ENCODE measurements around the gene ABHD17C.

Gene ABHD17C

GRCh38 chr15:80727596-80727995 lies 32.5 kb downstream of the ABHD17C start:
- in situ Hi-C loops (cut with HindIII; ENCODE audit: low sequenced_read_pairs) = no loop called here

- in situ Hi-C loops (cut with HindIII; ENCODE audit: low sequenced_read_pairs) = no loop called here
Measured at GRCh38 chr15:80730387-80730786, 35.3 kb downstream of the ABHD17C start.

GRCh38 chr15:80730926-80731325 lies 35.8 kb downstream of the ABHD17C start:
- in situ Hi-C loops (cut with HindIII; ENCODE audit: low sequenced_read_pairs) = no loop called here

- in situ Hi-C loops (cut with HindIII; ENCODE audit: low sequenced_read_pairs) = no loop called here
Measured at GRCh38 chr15:80732167-80732566, 37.1 kb downstream of the ABHD17C start.

- in situ Hi-C loops (cut with HindIII; ENCODE audit: low sequenced_read_pairs) = no loop called here
Measured at GRCh38 chr15:80732818-80733217, 37.7 kb downstream of the ABHD17C start.

DNA sequence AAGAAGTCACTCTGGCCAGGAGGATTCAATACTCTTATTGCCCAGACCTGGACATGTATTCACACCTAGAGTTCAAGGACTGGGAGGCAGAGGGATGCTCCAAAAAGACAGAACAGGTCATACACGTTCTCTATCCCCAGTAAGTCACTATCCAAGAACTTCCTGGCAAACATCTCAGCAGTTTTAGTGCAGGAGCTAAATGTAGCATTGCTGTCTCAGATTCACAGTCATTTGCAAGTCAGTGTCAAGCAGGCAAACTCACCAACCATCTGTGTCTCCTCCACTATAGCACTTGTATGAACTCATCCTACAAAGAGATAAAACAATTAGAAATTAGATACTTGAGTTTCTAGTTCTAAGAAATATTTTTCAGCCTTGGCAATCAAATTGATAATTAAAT lies 38.4 kb downstream of the ABHD17C start:
- in situ Hi-C loops (cut with HindIII; ENCODE audit: low sequenced_read_pairs) = no loop called here

DNA sequence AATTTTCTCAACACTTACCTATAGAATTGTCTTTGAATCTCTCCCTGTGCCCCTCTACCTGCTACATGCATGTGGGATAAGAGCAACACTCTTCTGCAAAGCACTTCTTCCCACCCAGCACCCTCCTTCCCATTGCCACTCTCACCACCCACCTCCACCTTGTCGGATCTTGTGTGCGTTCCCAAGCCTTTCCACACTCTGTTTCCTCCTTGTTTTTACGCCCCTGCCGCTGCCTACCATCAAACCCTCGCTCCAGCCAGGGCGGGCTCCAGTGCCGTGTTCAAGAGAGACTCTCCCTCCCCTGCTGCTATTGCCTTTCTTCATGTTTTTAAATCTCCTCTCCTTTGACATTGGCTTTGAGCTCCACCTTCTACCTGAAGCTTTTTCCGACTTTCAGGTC lies 40.2 kb downstream of the ABHD17C start:
- in situ Hi-C loops (cut with HindIII; ENCODE audit: low sequenced_read_pairs) = no loop called here

DNA sequence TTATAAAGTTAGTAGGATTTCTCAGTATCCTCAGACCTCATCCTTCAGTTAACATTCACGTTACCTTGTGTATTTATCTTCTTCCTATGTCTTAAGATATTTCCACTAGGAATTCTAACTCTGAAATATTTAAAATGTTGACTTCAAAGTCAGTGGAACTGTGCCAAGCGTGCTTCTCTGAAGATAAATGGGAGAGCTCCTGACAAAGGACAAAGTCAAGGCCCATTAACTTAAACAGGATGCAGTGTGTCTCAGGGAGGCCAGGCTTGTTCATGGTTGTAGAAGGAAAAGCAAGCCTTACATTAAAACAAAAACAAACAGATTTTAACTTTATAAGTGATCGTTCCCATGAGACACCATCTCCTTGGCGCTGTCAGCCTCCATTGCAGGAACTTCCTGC lies 41.5 kb downstream of the ABHD17C start:
- in situ Hi-C loops (cut with HindIII; ENCODE audit: low sequenced_read_pairs) = no loop called here

DNA sequence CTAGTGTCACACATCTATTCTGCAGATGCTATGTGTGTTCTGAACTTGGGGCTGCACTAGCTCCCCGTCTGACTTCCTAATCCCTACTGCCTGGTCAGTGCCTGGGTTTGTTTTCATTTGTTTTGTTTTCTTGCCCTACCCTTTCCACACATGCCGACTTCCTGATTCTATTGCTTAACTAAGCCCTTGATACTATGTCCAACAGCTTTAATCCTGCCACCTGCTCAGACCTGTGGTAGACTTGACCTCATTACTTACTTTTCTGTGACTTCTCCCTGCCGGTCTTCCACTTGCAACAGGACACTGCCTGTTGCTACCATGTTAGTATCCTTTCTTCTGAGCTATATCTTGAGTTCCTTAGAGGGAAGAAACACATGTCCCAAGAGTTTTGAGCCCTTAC lies 44.8 kb downstream of the ABHD17C start:
- in situ Hi-C loops (cut with HindIII; ENCODE audit: low sequenced_read_pairs) = no loop called here

- in situ Hi-C loops (cut with HindIII; ENCODE audit: low sequenced_read_pairs) = no loop called here
Measured at GRCh38 chr15:80742081-80742480, 47.0 kb downstream of the ABHD17C start.

DNA sequence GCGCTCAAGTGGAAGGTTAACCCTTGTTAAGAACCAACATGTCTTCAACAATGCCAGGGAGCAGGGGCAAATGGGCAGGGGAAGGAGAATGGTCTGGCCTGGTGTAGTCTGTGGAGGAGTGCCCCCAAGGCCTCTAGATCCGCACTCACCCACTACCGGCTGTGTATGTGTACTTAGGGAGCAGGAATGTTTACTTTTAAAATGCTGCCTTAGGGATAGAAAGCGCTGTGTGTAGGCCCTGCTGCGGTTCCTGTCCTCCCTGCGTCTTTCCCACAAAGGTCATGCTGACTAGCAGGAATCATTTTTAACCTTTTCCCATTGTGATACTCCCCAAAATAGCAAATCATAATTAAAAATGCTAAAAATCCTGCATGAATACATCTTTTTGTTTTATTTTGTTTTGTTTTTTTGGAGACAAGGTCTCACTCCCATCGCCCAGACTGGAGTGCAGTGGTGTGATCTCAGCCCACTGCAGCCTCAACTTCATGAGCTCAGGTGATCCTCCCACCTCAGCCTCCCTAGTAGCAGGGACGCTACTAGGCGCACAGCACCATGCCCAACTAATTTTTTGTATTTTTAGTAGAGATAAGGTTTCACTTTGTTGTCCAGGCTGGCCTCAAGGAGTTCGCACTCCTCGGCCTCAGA lies 48.2 kb downstream of the ABHD17C start:
- in situ Hi-C loops (cut with HindIII; ENCODE audit: low sequenced_read_pairs) = no loop called here

GRCh38 chr15:80744415-80744814 lies 49.3 kb downstream of the ABHD17C start:
- in situ Hi-C loops (cut with HindIII; ENCODE audit: low sequenced_read_pairs) = no loop called here

DNA sequence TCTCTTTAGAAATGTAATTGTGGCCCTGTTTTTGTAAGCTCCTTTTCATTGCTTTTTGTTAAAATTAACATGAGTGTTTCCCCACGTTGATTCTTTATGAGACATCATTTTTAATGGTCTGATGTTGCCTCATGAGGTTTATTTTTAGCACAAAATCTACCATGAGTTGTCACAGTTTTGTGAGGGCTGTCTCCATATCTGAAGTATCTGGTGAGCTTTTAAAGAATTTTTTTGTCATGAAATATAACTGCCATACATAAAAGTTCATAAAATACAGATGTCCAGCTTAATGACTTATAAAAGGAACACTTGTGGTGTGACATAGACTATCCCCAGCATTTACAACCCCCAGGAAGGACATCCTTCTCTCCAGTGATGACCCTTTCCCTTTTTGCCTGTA lies 49.7 kb downstream of the ABHD17C start:
- in situ Hi-C loops (cut with HindIII; ENCODE audit: low sequenced_read_pairs) = no loop called here

DNA sequence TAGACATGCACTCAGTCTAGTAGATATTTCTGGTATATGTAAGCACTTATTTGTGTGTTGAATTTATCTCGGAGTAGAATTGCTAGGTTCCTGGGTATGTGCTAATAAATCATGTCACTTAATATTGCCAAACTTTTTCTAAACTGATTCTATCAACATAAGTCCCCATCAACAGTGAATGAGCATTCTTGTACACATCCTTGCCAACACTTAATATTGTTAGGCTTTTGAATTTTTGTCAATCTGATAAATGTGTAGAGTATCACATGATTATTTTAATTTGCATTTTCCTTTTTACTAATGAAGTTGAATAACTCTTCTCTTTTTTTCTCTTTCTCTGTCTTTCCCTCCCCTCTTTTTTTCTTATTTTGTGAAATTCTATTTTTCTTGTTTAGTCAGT lies 50.8 kb downstream of the ABHD17C start:
- in situ Hi-C loops (cut with HindIII; ENCODE audit: low sequenced_read_pairs) = no loop called here

DNA sequence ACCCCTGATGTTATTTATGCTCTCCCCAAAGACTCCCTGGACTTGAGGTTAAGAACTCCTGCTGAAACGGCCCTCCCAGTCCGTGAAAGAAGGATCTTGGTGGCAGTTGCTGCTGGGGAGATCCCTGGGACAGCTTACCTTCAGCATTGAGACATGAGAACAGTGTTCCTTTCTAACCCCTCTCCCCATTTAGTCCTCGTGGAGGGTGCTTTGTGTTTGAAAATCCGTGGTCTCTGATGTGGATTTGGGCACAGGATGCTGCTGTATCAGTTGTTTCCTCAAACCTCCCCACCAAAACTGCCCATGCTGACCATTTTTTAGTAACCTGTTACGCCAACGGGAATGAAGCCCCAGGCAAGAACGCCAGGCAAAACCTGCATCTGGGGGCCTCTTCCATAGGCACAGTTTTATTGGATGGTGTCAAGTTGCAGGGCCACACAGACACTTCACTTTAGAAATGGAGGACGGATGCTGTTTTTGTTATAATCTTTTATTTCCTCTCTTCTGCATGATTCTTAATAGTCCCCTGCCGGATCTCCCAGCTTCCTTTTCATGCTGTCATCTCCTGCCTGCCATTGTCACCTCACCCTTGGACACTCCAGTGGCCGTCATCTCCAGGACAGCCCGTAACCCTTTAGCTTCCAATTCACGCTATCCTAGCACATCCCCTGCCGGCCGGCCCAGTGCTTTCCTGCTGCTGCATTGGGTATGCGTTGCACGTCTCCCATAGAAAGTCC lies 52.4 kb downstream of the ABHD17C start:
- in situ Hi-C loops (cut with HindIII; ENCODE audit: low sequenced_read_pairs) = no loop called here

DNA sequence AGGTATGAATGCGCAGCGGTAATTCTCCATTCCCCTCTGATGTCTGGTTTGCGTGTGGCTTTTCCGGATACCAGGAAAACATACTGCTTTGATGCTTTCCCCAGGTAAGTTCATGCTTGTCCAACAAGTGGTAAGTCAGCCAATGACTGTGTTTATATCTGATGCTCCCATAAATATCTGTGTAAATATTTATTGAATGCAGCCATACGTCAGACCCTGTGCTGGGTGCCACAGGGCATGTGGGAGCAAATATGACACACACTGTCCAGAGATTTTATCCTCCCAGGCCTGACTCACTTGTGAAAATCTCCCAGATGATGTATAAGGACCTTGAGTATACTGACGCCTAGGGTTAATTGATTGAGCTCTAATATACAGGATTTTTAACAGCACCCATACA lies 54.5 kb downstream of the ABHD17C start:
- in situ Hi-C loops (cut with HindIII; ENCODE audit: low sequenced_read_pairs) = no loop called here

- in situ Hi-C loops (cut with HindIII; ENCODE audit: low sequenced_read_pairs) = no loop called here
Measured at GRCh38 chr15:80750575-80750974, 55.5 kb downstream of the ABHD17C start.

DNA sequence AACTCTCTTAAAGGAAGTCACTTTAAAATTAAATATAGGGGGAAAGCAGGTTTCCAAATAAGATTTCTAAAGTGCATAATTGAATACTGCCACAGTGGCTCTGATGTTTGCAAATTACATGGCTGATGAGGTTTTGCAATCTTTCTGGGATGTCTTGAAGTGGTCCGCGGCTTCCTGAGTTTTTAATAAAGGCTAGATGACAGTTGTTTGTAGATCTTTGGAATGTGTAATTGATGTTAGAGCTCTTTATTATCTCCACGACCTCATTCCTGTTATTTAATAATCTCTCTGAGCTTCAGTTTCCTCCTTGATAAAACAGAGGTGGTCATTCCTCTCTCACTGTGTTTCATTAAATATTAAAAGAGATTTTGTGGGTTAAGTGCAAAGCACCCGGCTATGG lies 57.1 kb downstream of the ABHD17C start:
- in situ Hi-C loops (cut with HindIII; ENCODE audit: low sequenced_read_pairs) = no loop called here

GRCh38 chr15:80753161-80753560 lies 58.1 kb downstream of the ABHD17C start:
- in situ Hi-C loops (cut with HindIII; ENCODE audit: low sequenced_read_pairs) = no loop called here

DNA sequence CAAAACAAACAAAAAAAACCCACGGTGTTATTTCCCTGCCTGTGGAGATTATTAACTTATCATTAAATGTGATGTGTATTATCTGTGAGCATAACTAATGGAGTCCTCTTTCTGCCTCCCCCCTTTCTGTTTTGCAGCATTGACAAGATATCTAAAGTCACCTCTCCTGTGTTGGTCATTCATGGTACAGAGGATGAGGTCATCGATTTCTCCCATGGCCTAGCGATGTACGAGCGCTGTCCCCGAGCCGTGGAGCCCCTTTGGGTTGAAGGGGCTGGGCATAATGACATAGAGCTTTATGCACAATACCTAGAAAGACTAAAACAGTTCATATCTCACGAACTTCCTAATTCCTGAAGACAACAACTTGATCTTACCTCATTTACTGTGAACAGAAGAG lies 58.9 kb downstream of the ABHD17C start:
- in situ Hi-C loops (cut with HindIII; ENCODE audit: low sequenced_read_pairs) = no loop called here

- in situ Hi-C loops (cut with HindIII; ENCODE audit: low sequenced_read_pairs) = no loop called here
Measured at GRCh38 chr15:80755885-80756284, 60.8 kb downstream of the ABHD17C start.

DNA sequence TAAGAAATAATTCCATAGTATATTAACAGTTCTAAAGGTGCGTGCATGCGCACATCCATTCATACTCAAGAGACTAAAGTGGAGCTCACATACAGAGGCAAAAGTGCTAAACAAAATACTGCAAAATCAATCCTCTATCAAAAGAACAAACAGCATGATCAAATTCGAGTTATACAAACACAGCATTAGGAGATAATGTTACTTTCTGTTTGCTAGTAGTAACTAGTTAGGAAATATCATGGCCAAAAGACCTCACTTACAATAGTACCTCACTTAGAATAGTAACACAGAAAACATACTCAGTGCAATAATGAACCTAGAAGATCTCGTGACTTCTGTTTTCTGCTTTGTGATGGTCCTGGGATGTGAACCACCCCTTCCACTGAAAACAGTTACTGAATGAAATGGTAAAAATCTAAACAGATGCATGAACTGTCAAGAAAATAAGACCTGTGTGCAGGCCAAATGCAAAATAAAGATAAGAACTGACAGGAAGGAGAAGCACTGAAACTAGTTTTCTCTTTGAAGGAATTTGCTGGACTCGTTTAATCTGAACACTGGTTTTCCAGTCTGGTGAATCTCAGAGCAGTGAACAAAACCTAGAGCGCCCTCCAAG lies 63.1 kb downstream of the ABHD17C start:
- in situ Hi-C loops (cut with HindIII; ENCODE audit: low sequenced_read_pairs) = no loop called here
